Upper lobe of right lung (tissue), 1 donor: ENCODE results near the gene SYNRG. TPM values are rescaled to one million over a fixed set of nuclear protein-coding genes. Genes with fewer than 3 reads are reported as not detected.

Experiments used
- ATAC-seq: fragments of 200-7000 bp; cut with Tn5 transposase; one replicate; pipeline ENCODE4 v1.9.1; 2020; ENCODE audit warnings: mild to moderate bottlenecking, moderate library complexity
- DNase-seq: peaks from one replicate; pipeline ENCODE4 v3.0.0-alpha.2; 2020
- H3K27ac ChIP-seq: fragments of 200-600 bp; one replicate; pipeline ENCODE4 v1.8.0; 2022
- H3K27me3 ChIP-seq: fragments of 200-600 bp; one replicate; pipeline ENCODE4 v1.8.0; 2022; ENCODE audit warnings: mild to moderate bottlenecking
- H3K36me3 ChIP-seq: fragments of 200-600 bp; one replicate; pipeline ENCODE4 v1.8.0; 2022
- H3K4me1 ChIP-seq: fragments of 200-600 bp; one replicate; pipeline ENCODE4 v1.8.0; 2022
- H3K4me3 ChIP-seq: fragments of 200-600 bp; one replicate; pipeline ENCODE4 v1.8.0; 2022; ENCODE audit warnings: mild to moderate bottlenecking
- H3K9me3 ChIP-seq: fragments of 200-600 bp; one replicate; pipeline ENCODE4 v1.8.0; 2022
- CTCF ChIP-seq: fragments of 200-600 bp; IDR thresholded peaks from one replicate; pipeline ENCODE4 v1.8.0; 2022; ENCODE audit warnings: antibody characterized with exemption
- intact Hi-C: fragments of 100-400 bp; cut with DNase I; formaldehyde crosslinking; loops from one replicate; pipeline ENCODE4 v1.11.0; 2022
- total RNA-seq: library from RNA; stranded (reverse); fragmentation: NEBNext Ultra II Directional; extraction: Animal tissue kit (Norgen Biotek cat#: 25700); gene quantifications from one replicate; pipeline ENCODE4 v1.2.1, GENCODE V29; 2021
- donor health status: DM: no; HTN: yes; CAD: no; lungs with severe emphysema.

Gene SYNRG
- total RNA-seq, 1 donor from 2014 or later, result 50.0 TPM

DNA sequence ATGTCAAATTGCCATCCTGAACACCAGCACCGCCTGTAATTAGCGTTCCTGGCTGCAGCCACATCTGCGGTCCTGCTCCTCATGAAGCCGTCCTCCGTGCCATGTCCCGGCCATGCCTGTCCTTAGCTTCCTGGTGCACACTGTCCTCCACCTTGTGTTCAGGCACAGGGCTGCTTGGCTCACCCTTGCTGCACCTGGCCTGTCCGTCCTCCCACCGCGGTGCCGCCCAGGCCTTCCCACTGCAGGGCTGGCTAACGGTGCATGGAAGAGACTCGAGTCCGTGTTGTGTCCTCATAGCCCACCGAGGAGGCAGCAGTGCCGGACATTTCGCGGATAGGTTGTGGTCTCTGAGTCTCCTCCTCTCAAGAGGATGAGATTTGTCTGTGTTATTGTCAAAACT is 99.2 kb downstream of the SYNRG start:
- Histone ChIP-seq H3K27me3 (no peaks in the 10 kb centered on the region), H3K27ac (no peak overlapping the region), H3K4me1 (no peaks in the 10 kb centered on the region), H3K36me3 (peaks cover 25% of the 10 kb centered on the region), H3K4me3 (no peak overlapping the region), H3K9me3 (no peaks in the 10 kb centered on the region)
- ATAC-seq (no peak), DNase-seq (no peak)
- intact Hi-C loops, result no loop called here
- no peak for TF ChIP-seq CTCF

GRCh38 chr17:37507111-37507510 is 102.1 kb downstream of the SYNRG start:
- no peak for TF ChIP-seq CTCF
- no peaks in the 10 kb centered on the region for H3K9me3 ChIP-seq
- H3K4me3 ChIP-seq, result no peak overlapping the region

DNA sequence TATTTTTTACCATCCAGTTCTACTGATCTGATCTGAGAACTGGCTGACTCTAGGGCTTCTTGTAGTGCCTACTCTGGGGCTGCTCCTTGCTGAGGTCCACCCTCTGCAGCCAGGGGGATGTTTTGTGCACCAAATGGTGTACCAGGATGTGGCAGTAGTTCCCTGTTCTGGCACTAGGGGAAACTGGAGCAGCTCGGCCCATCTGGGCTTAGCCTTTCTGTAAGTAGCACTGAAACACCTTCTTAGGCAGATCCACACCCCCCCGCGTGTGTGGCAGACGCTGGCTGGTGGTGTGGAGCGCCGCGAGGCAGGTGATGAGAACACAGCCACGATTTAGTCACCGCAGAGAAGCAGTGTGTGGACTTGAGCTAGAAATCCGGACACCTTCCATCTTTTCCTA is 102.5 kb downstream of the SYNRG start:
- peak; percentile 53 for ATAC-seq
- no peaks in the 10 kb centered on the region for H3K4me1 ChIP-seq
- DNase-seq, result no peak
- TF ChIP-seq CTCF, result peak; percentile 32
- no peak overlapping the region for H3K27ac ChIP-seq
- intact Hi-C loops, result no loop called here
- H3K4me3 ChIP-seq, result no peak overlapping the region
- H3K9me3 ChIP-seq, result no peaks in the 10 kb centered on the region
- H3K36me3 ChIP-seq, result no peaks in the 10 kb centered on the region
- H3K27me3 ChIP-seq, result no peaks in the 10 kb centered on the region

More at GRCh38 chr17:37507111-37507510, 102.1 kb downstream of the SYNRG start:
- H3K36me3 ChIP-seq, result no peaks in the 10 kb centered on the region
- no peaks in the 10 kb centered on the region for H3K27me3 ChIP-seq
- intact Hi-C loops, result no loop called here
- H3K4me1 ChIP-seq, result no peaks in the 10 kb centered on the region
- H3K27ac ChIP-seq, result no peak overlapping the region
- ATAC-seq (no peak), DNase-seq (no peak)

DNA sequence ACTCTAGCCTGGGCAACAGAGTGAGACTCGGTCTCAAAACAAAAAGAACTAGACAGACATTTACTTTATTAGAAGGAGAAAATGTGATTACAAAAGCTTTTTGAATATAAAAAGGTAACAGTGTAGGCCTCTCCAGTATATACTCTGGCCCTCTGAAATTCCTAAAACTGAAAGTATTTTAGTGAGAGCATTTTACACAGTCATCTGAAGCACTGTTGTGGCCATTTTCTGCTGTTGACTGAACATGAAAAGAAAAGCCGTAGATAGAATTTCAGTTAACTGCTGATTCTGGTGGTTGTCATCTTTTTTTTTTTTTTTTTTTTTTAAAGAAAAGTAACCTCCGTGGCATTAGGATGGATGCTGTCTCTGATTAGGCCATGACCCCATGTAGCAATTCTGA is 103.9 kb downstream of the SYNRG start:
- intact Hi-C loops, result no loop called here
- TF ChIP-seq CTCF, result no peak
- Histone ChIP-seq H3K27ac (no peak overlapping the region), H3K4me3 (no peak overlapping the region), H3K36me3 (no peaks in the 10 kb centered on the region), H3K9me3 (no peaks in the 10 kb centered on the region), H3K27me3 (no peaks in the 10 kb centered on the region), H3K4me1 (no peaks in the 10 kb centered on the region)
- DNase-seq (no peak), ATAC-seq (no peak)

DNA sequence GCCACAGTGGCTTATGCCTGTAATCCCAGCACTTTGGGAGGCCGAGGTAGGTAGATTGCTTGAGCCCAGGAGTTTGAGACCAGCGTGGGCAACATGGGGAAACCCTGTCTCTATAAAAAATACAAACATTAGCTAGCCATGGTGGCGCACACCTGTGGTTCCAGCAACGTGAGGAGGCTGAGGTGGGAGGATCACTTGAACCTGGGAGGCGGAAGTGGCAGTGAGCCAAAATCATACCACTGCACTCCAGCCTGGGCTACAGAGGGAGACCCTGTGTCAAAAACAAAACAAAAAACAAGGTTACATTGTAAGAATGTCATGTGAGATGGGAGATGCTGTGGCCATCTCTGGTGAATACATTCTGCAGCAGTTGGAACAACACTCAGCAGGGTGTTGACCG is 106.1 kb downstream of the SYNRG start:
- DNase-seq (no peak), ATAC-seq (no peak)
- no peaks in the 10 kb centered on the region for H3K9me3 ChIP-seq
- H3K36me3 ChIP-seq, result no peaks in the 10 kb centered on the region
- no peaks in the 10 kb centered on the region for H3K4me1 ChIP-seq
- TF ChIP-seq CTCF, result no peak
- H3K27me3 ChIP-seq, result no peaks in the 10 kb centered on the region
- no peak overlapping the region for H3K27ac ChIP-seq
- H3K4me3 ChIP-seq, result no peak overlapping the region
- intact Hi-C loops, result no loop called here
